ENCODE results near the gene CXorf66. TPM values are rescaled to one million over a fixed set of nuclear protein-coding genes. Genes with fewer than 3 reads are reported as not detected.

The CXorf66 gene
- total and polyA plus RNA-seq, 11 donors = not detected

- H3K4me3 ChIP-seq = no peak overlapping the region
- intact Hi-C loops (cut with DNase I) = no loop called here
- no peak for ATAC-seq
Observed at GRCh38 chrX:139905743-139906142, 59.6 kb downstream of the CXorf66 start.

More at GRCh38 chrX:139905743-139906142, 59.6 kb downstream of the CXorf66 start:
- DNase-seq = no peak
- no peaks in the 10 kb centered on the region for H3K36me3 ChIP-seq
- no peak overlapping the region for H3K27ac ChIP-seq
- TF ChIP-seq, protein P1, sequence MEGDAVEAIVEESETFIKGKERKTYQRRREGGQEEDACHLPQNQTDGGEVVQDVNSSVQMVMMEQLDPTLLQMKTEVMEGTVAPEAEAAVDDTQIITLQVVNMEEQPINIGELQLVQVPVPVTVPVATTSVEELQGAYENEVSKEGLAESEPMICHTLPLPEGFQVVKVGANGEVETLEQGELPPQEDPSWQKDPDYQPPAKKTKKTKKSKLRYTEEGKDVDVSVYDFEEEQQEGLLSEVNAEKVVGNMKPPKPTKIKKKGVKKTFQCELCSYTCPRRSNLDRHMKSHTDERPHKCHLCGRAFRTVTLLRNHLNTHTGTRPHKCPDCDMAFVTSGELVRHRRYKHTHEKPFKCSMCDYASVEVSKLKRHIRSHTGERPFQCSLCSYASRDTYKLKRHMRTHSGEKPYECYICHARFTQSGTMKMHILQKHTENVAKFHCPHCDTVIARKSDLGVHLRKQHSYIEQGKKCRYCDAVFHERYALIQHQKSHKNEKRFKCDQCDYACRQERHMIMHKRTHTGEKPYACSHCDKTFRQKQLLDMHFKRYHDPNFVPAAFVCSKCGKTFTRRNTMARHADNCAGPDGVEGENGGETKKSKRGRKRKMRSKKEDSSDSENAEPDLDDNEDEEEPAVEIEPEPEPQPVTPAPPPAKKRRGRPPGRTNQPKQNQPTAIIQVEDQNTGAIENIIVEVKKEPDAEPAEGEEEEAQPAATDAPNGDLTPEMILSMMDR (IDR thresholded peaks at IDR 0.05) = no peak
- no peak for TF ChIP-seq POLR2A (IDR thresholded peaks at IDR 0.05)
- H3K27me3 ChIP-seq = no peaks in the 10 kb centered on the region
- WGBS, 4 donors = 83 to 95% (median 92%) methylated on average over 2 of the region's 2 CpGs
- no peaks in the 10 kb centered on the region for H3K9me3 ChIP-seq
- H3K4me1 ChIP-seq = peaks cover 0 to 17% (median 0%) of the 10 kb centered on the region in 12 donors

MicroRNA genes within 50 kb of the gene (microRNA counts, 767-probe panel; counts per million panel counts)
- microRNA hsa-miR-505-3p = 2,240 to 2,335 counts per million in 2 donors

Small RNA genes within 50 kb of the gene (microRNA-seq; reads per million reads assigned to microRNA genes)
- gene MIR505 = 19.8 to 119 (median 103) reads per million in 4 donors

Other genes with a start within 250 kb of the CXorf66 start
- 10 to 100 TPM in 1 of 9 donors, 1 to 10 TPM in 8; 2.1 to 10.2 (median 4.6) TPM for gene ATP11C, start 32.5 kb downstream of the CXorf66 start, total RNA-seq
- gene ATP11C, start 32.5 kb downstream of the CXorf66 start, polyA plus RNA-seq = 1 to 10 TPM; 1.1 to 3.3 TPM

Data from heart left ventricle (tissue), 16 donors.